ENCODE results near the gene OR52B2. TPM values are rescaled to one million over a fixed set of nuclear protein-coding genes. Genes with fewer than 3 reads are reported as not detected.

The OR52B2 gene
- total RNA-seq, 4 donors from 2014 or later, result 0.33 TPM; not detected in 3

- no peaks in the 10 kb centered on the region for H3K27me3 ChIP-seq
- H3K36me3 ChIP-seq, result no peaks in the 10 kb centered on the region
- H3K4me3 ChIP-seq (replicated peaks in 1 of 3), result no peak overlapping the region
- no peak overlapping the region for H3K27ac ChIP-seq
- DNase-seq, result no peak
- no peak for TF ChIP-seq CTCF (IDR thresholded peaks at IDR 0.05)
- no peak for TF ChIP-seq POLR2A (IDR thresholded peaks at IDR 0.05)
- intact Hi-C loops (cut with DNase I), result no loop called here
- no peaks in the 10 kb centered on the region for H3K4me1 ChIP-seq
- 85 to 91% methylated on average over 1 of the region's 1 CpG for WGBS, 2 donors
- no peaks in the 10 kb centered on the region for H3K9me3 ChIP-seq
Observed at GRCh38 chr11:6132431-6132830, 37.7 kb downstream of the OR52B2 start.

- H3K9me3 ChIP-seq, result no peaks in the 10 kb centered on the region
- WGBS, 2 donors, result 74 to 75% methylated on average over 1 of the region's 1 CpG
- H3K27ac ChIP-seq, result no peak overlapping the region
- H3K4me3 ChIP-seq (replicated peaks in 1 of 3), result no peak overlapping the region
- DNase-seq, result no peak
- intact Hi-C loops (cut with DNase I), result no loop called here
- no peaks in the 10 kb centered on the region for H3K4me1 ChIP-seq
- H3K27me3 ChIP-seq, result no peaks in the 10 kb centered on the region
- TF ChIP-seq POLR2A (IDR thresholded peaks at IDR 0.05) (no peak), CTCF (IDR thresholded peaks at IDR 0.05) (no peak)
- no peaks in the 10 kb centered on the region for H3K36me3 ChIP-seq
Observed at GRCh38 chr11:6129635-6130034, 40.5 kb downstream of the OR52B2 start.

GRCh38 chr11:6129011-6129410 lies 41.1 kb downstream of the OR52B2 start:
- no peak for TF ChIP-seq POLR2A (IDR thresholded peaks at IDR 0.05)
- H3K27ac ChIP-seq, result no peak overlapping the region
- DNase-seq, result no peak
- no peaks in the 10 kb centered on the region for H3K9me3 ChIP-seq
- no peaks in the 10 kb centered on the region for H3K4me1 ChIP-seq
- H3K27me3 ChIP-seq, result no peaks in the 10 kb centered on the region
- WGBS, 2 donors, result 73 to 95% methylated on average over 1 of the region's 1 CpG
- H3K4me3 ChIP-seq (replicated peaks in 1 of 3), result no peak overlapping the region
- intact Hi-C loops (cut with DNase I), result no loop called here
- no peaks in the 10 kb centered on the region for H3K36me3 ChIP-seq

- no peaks in the 10 kb centered on the region for H3K27me3 ChIP-seq
- no peak for DNase-seq
- H3K9me3 ChIP-seq, result no peaks in the 10 kb centered on the region
- no peaks in the 10 kb centered on the region for H3K36me3 ChIP-seq
- WGBS, 2 donors, result 81% methylated on average over 4 of the region's 4 CpGs
- H3K27ac ChIP-seq, result no peak overlapping the region
- no peak overlapping the region for H3K4me3 ChIP-seq (replicated peaks in 1 of 3)
- no peak for TF ChIP-seq POLR2A (IDR thresholded peaks at IDR 0.05)
- TF ChIP-seq CTCF (IDR thresholded peaks at IDR 0.05), result no peak
- H3K4me1 ChIP-seq, result no peaks in the 10 kb centered on the region
- intact Hi-C loops (cut with DNase I), result no loop called here
Observed at GRCh38 chr11:6127881-6128280, 42.2 kb downstream of the OR52B2 start.

GRCh38 chr11:6124245-6124644 lies 45.9 kb downstream of the OR52B2 start:
- Histone ChIP-seq H3K36me3 (no peaks in the 10 kb centered on the region), H3K4me3 (replicated peaks in 1 of 3) (no peak overlapping the region), H3K27ac (no peak overlapping the region), H3K4me1 (no peaks in the 10 kb centered on the region), H3K9me3 (no peaks in the 10 kb centered on the region), H3K27me3 (no peaks in the 10 kb centered on the region)
- TF ChIP-seq CTCF (IDR thresholded peaks at IDR 0.05) (no peak), POLR2A (IDR thresholded peaks at IDR 0.05) (no peak)
- 67 to 72% methylated on average over 3 of the region's 3 CpGs for WGBS, 2 donors
- intact Hi-C loops (cut with DNase I), result no loop called here
- no peak for DNase-seq

Other genes starting within 250 kb of the OR52B2 start
- gene OR56A3, start 228.1 kb downstream of the OR52B2 start, total RNA-seq, result not detected
- gene OR56A5, start 201.8 kb downstream of the OR52B2 start, total RNA-seq, result not detected
- not detected for gene OR52L1, start 183.3 kb downstream of the OR52B2 start, total RNA-seq
- gene OR56A4, start 163.4 kb downstream of the OR52B2 start, total RNA-seq, result not detected
- not detected for gene OR56A1, start 139.6 kb downstream of the OR52B2 start, total RNA-seq
- gene OR56B4, start 62.6 kb downstream of the OR52B2 start, total RNA-seq, result not detected
- not detected for gene OR52W1, start 28.9 kb upstream of the OR52B2 start, total RNA-seq
- not detected for gene C11orf42, start 35.2 kb upstream of the OR52B2 start, total RNA-seq
- 10 to 100 TPM; 37.1 to 60.8 (median 43.6) TPM for gene FHIP1B, start 64.3 kb upstream of the OR52B2 start, total RNA-seq
- under 1 TPM in 2 of 4 donors, not detected in 2; 0.39 to 0.67 TPM for gene CNGA4, start 68.8 kb upstream of the OR52B2 start, total RNA-seq
- gene CCKBR, start 89.5 kb upstream of the OR52B2 start, total RNA-seq, result 1 to 10 TPM in 1 of 4 donors, not detected in 3; 1.0 TPM
- gene CAVIN3, start 150.2 kb upstream of the OR52B2 start, total RNA-seq, result 10 to 100 TPM; 18.6 to 36.5 (median 30.1) TPM
- 10 to 100 TPM; 39.6 to 82.4 (median 57.6) TPM for gene SMPD1, start 220.1 kb upstream of the OR52B2 start, total RNA-seq
- 10 to 100 TPM; 36.4 to 54.1 (median 45.4) TPM for gene APBB1, start 248.8 kb upstream of the OR52B2 start, total RNA-seq

Measured in thyroid gland (tissue), 4 donors.